GM15510 (cell line): ENCODE measurements around the gene ZSCAN18.

Experiments
- POLR2A ChIP-seq: IDR thresholded peaks from 3 replicates; pipeline ENCODE4 v1.6.1; 2011; ENCODE audit warnings: borderline replicate concordance; ENCODE audit not compliant: insufficient read length; ENCODE audit errors: extremely low read depth

ZSCAN18 gene

DNA sequence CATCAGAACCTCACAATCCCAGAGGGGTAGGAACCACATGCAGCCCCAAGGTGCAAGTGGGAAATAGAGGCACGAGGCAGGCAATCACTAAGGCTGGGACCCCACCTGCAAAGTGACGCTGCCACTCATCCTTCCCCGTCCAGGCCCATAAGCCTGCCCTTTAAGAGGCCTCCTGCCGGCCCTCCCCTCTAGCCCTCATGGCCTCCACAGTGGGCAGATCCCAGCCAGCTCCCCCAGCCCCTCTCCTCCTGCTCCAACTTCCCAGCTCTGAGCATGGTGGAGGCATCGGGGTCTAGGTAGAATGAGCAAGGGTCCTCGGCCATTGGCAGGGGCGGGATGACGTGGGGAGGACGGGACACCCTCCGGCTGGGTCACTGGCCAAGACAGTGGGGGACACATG, 2.7 kb downstream of the ZSCAN18 start:
- no peak for TF ChIP-seq POLR2A

DNA sequence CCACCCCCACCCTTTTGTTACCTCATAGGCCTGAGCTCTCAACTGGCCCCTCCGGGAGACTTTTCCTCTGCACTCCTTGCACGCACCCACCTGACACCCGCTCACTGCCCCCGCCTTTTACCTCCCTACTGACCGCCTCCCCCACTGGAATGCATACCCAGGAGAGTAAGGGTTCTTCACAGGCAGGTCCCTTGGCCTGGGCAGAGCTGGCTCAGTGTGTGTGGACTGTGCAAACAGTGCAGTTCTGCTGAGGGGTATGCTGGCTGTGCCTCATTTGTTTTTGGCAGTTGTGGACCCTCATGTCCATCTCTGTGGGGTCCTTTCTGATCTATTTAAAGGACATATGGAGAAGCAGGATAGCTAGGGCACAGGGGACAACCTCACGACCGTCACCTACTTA, 5.0 kb downstream of the ZSCAN18 start:
- TF ChIP-seq POLR2A: no peak

DNA sequence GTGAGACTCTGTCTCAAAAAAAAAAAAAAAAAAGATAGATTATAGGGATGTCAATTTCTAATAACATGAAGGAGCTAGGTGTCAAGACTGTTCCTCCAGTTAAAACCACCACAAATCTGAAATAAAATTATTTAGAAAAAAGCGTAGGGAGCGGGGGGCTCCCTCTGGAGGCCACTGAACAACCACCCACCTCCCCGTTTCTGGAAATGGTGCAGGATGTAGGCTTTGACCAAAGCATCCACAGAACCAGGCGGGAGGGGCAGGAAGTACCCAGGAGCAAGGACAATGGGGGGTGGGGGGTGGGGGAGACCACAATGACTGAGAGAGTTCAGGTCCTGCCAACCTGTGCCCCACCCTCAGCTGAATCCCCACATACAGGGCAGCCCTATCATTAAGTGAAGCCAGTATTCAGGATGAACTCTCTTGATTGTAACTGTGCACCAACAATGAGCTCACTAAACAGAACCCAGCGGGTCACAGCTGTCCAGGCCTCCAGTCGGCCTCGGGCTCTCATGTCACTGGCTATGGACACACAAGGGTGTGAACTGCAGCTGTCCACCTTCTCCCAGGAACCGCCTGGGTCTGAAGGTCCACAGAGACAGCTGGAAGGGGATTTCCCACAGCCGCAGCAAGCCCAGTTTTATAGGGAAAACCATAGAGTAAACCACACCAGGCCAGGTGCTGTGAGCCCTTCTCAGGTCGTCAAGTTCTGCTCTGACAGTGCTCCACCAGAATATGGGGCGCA, 6.6 kb downstream of the ZSCAN18 start:
- TF ChIP-seq POLR2A: no peak

DNA sequence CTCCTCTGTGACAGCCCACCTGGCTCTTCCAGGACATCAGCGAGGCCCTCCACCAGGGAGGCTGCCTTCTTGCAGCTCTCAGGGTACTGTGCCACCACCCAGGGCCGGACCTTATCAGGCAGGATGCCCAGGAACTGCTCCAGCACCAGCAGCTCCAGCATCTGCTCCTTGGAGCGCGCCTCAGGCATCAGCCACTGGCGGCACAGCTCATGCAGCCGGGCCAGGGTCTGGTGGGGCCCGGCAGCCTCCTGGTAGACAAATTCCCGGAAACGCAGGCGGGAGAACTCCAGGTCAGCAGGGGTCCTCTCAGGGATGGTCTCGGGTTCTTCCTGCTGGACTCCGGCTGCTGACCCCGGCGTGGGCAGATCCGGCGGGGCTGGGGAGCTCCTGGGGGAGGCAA, 8.2 kb downstream of the ZSCAN18 start:
- TF ChIP-seq POLR2A: no peak

DNA sequence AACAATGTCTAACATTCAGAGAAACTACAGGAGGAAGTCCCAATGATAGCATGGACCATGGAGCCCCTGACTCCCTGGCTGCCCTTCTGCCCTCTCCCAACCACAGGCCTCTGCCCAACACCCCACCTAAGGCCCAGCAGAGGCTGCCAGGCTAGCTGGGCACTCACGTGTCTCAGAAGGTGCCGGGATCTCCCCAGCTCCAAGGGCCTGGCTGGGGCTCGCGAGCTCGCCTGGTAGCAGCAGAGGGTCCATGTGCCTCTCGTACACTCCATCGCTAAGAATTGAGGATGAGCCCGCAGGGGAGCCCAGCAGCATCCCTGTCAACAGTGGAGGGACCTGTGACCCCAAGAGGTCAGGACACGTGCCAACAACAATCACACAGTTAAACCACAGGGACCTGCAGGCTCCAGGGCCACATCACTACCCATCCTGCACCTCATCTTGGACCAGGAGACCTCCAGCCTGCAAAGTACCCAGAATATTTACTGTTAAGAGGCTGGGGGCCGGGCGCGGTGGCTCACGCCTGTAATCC, 9.4 kb downstream of the ZSCAN18 start:
- TF ChIP-seq POLR2A: no peak

DNA sequence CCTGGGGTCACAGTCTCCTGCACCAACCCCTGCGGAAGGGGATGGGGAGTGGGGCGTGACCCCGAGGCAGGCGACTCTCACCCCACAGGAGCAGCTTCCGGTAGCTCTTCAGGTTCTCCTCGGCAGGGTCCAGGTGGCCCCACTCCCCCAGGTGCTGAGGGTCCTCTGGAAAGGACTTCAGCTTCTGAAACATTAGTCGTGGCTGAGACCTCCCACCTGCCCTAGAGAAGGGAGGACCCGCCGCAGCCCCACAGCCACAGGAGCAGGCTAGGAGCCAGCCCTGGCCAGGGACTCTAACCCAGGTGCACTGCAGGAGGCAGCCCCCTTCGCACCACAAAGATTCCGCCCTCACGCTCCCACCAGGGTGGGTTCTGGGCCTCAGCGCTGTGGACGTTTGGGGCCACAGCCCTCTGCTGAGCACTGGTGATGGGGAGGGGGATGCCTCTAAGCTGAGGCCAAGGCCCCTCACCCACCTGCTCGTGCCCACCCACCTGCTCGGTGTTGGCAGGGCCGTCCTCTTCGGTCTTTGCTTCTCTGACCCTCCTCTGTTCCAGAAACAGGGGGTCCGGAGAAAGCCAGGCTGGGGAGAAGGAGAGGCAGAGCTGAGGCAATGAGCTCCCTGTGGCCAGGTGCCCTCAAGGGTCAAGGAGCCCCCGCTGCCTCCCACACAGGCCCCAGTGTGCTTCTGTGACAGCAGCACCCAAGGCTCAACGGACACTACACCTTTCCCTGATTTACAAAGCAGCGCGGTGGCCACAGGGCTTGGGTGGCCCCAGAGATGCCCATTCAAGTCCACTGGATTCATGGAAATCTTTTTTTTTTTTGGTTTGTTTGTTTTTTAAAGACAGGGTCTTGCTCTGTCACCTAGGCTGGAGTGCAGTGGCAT, 11.0 kb downstream of the ZSCAN18 start:
- TF ChIP-seq POLR2A: no peak

DNA sequence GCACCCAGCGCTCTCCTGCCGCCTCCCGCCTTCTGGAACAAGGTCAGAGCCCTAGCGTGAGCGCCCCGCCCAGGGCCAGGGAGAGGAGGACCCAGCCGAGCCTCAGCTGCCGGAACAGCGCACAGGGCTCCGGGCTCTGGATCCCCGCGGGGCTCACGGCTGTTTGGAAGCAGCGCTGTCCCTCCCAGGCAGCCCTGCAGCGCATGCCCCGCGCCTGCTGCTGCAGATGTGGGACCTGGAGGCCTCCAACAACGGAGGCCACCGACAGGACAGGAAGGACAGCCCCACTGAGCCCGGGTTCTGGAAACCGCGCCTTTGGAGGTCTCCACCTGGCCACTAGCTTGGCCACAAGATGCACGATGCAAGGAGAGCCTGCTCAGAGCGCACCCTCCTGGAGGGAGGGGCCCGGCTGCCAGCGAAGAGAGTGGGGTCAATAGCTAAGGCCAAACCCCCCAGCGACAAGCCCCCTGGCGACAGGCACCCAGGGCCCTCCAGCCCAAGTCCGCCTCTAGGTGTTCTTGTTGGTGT, 12.6 kb downstream of the ZSCAN18 start:
- TF ChIP-seq POLR2A: no peak

DNA sequence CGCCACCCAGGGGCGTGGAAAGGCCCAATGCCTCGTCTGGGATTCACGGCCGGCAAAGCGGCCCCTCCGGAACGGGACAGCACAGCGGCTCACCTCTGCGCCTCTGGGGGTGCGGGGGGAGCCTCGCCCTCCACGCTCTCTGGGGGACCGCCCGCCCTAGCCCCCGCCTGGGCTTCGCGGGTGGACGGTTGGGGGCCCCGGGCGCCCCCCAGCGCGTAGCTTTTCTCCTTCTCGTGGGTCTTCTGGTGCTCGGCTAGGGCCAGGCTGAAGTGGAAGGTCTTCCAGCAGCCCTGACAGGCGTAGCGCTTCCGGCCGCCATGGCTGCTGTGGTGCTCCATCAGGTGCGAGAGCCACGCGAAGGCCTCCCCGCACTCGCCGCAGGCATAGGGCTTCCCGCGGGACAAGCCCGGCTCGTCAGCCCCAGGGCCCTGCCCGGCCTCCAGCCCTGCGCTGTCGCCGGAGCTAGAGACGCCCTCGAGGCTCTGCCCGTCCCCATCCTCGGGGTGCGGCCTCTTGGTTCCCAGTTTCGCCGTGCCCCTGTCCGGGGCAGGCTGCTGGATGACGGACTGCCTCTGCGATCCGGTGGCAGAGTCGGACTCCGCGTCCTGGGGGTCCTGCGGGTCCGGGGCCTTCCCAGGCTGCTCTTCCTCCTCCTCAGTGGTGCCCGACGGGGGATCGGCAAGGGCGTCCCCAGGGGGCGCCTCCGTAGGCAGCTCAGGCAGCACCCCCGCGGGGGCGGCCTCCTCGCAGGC, 13.3 kb downstream of the ZSCAN18 start:
- TF ChIP-seq POLR2A: no peak

DNA sequence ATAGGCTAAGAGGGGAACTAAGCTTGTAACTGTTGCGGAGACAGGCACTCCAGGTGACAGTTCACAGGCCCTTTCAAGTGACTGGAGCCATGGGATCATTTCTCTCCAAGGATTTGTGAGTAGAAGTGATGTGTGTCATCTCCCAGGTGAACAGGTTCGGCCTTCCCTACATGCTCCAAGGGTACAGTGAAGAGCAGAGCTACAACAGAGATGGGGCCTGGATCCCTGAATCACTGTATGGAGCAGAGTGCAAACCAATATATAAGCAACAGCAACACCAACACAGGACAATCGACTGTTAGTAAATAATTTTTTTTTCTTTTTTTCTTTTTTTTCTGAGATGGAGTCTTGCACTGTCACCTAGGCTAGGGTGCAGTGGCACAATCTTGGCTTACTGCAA, 15.0 kb downstream of the ZSCAN18 start:
- TF ChIP-seq POLR2A: no peak

DNA sequence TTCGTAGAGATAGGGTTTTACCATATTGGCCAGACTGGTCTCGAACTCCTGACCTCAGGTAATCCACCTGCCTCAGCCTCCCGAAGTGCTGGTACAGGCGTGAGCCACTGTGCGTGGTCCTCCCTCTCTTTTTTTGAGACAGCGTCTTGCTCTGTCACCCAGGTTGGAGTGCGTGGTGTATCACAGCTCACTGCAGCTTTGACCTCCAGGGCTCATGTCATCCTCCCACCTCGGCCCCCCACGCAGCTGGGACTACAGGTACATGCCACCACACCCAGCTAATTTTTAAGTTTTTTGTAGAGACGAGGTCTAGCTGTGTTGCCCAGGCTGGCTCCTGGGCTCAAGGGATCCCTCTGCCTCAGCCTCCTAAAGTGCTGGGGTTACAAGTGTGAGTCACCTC, 18.2 kb downstream of the ZSCAN18 start:
- TF ChIP-seq POLR2A: no peak

DNA sequence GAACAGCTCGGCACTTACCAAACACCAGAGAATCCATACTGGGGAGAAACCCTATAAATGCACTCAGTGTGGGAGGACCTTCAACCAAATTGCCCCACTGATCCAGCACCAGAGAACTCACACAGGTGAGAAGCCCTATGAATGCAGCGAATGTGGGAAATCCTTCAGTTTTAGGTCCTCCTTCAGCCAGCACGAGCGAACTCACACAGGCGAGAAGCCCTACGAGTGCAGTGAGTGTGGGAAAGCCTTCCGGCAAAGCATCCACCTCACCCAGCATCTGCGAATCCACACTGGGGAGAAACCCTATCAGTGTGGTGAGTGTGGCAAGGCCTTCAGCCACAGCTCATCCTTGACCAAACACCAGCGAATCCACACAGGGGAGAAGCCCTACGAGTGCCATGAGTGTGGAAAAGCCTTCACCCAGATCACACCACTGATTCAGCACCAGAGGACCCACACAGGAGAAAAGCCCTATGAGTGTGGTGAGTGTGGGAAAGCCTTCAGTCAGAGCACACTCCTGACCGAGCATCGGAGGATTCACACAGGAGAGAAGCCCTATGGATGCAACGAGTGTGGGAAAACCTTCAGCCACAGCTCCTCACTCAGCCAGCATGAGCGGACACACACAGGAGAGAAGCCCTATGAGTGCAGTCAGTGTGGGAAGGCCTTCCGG, 30.7 kb downstream of the ZSCAN18 start:
- TF ChIP-seq POLR2A: no peak

DNA sequence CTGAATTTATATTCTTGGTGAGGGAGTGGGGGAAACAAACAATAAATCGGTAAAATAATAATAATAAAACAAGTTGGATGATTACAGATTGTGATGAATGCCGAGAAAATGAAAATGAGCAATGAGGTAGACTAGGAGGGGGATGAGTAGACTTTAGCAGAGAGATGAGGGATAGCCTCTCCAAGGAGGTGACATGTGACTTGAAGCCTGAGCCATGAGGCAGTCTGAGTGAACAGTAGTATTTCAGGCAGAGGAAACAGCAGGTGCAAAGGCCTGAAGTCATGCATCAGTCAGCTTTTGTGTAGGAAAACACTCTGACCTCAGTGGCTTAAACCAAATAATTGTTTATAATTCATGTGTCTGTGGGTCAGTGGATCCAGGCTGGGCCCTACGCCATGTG, 34.3 kb downstream of the ZSCAN18 start:
- TF ChIP-seq POLR2A: no peak

DNA sequence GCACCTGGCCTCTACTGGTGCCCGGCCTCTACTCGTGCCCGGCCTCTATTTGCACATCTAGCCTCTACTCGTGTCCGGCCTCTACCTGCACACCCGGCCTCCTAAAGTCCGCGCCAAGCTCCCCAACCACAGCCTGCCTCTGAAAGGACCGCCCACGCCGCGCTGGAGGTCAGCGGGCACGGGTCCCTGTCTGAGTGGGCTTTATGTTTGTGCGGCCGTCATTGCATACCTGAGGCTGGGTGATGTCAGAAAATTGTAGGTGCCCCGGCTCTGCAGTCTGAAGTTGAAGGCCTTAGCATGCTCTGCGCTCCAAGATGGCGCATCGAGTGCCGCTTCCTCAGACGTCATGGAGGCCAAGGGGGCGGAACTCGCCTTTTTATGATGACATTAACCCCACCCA, 37.8 kb downstream of the ZSCAN18 start:
- no peak for TF ChIP-seq POLR2A

DNA sequence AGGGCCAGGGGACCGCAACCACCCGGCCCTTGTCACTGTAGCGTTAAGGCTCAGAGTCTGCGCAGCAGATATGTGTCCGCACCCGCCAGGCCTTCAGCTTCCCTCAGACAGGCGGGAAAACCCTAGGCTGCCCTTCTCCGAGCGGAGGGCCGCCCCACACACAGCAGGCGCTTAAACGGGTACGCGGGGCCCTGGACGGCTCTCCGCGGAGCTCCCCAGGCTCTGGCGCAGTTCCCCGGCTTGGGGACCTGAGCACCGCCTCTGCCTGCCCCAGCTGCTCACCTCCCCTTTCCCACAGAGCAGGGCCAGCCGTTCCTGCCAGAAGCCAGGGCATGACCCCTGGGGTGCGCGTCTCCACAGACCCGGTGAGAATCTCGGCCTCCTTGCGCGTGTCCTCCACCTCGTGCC, 38.4 kb downstream of the ZSCAN18 start:
- no peak for TF ChIP-seq POLR2A
